Panc1 (cell line): ENCODE measurements around the gene TMEM134. TPM values are rescaled to one million over a fixed set of nuclear protein-coding genes. Genes with fewer than 3 reads are reported as not detected.
A peak's percentile ranks its signal among the peaks of the same experiment; 100 is the strongest.

Source experiments
- ATAC-seq: fragments of 200-7000 bp; cut with Tn5 transposase; 2 replicates; pipeline ENCODE4 v1.9.1; 2020; ENCODE audit warnings: mild to moderate bottlenecking, moderate library complexity
- BruUV-seq: library from RNA; stranded (reverse); fragments of 400-500 nt; replicated peaks from 2 replicates; lab custom pipeline; 2021; lab: Mats Ljungman, UMichigan
- CTCF ChIA-PET: fragments of 300-600 bp; sonication (Branson Sonifier 250); formaldehyde crosslinking; loops from one replicate; lab custom pipeline; 2022; ENCODE audit warnings: antibody characterized with exemption; lab: Charles Lee
- POLR2A ChIA-PET: fragments of 300-600 bp; sonication (Branson Sonifier 250); formaldehyde crosslinking; loops from one replicate; lab custom pipeline; 2022; ENCODE audit warnings: antibody characterized with exemption; lab: Charles Lee
- DNase-seq: peaks from one replicate; pipeline ENCODE4 v3.0.0-alpha.2; 2010; ENCODE audit warnings: low read depth, low spot score
- H3K27ac ChIP-seq: 2 replicates; pipeline ENCODE4 v1.5.1; 2011; ENCODE audit warnings: mild to moderate bottlenecking, low read length, inconsistent platforms
- H3K27me3 ChIP-seq: fragments of 200-500 bp; sonication (Bioruptor generic); 2 replicates; pipeline ENCODE4 v1.6.0; 2014; ENCODE audit warnings: low read length, inconsistent platforms; ENCODE audit not compliant: control insufficient read depth, insufficient read depth
- H3K36me3 ChIP-seq: fragments of 200-500 bp; sonication (Bioruptor generic); 2 replicates; pipeline ENCODE4 v1.5.1; 2014; ENCODE audit warnings: inconsistent platforms, mild to moderate bottlenecking, low read length, moderate library complexity; ENCODE audit not compliant: control insufficient read depth, insufficient read depth
- H3K4me1 ChIP-seq: 2 replicates; pipeline ENCODE4 v1.5.1; 2011; ENCODE audit warnings: inconsistent platforms, mild to moderate bottlenecking, low read length, moderate library complexity; ENCODE audit not compliant: control insufficient read depth, insufficient read depth
- H3K4me3 ChIP-seq, 2 experiments: 2 replicates each; pipeline ENCODE4 v1.5.1; 2011 to 2012; ENCODE audit warnings: low read depth in 2 of 2, low read length in 2 of 2, mild to moderate bottlenecking in 2 of 2, inconsistent platforms in 1 of 2, moderate library complexity in 1 of 2
- H3K9me3 ChIP-seq: fragments of 200-500 bp; sonication (Bioruptor generic); 2 replicates; pipeline ENCODE4 v1.5.1; 2014; ENCODE audit warnings: low read depth, mild to moderate bottlenecking, inconsistent platforms, low read length, moderate library complexity; ENCODE audit not compliant: control insufficient read depth, insufficient read depth
- POLR2AphosphoS5 ChIP-seq: IDR thresholded peaks from 2 replicates; pipeline ENCODE4 v1.6.1; 2012; ENCODE audit warnings: mild to moderate bottlenecking, low read depth, low read length, moderate library complexity
- SIN3A ChIP-seq: IDR thresholded peaks from 2 replicates; pipeline ENCODE4 v1.6.1; 2012; ENCODE audit warnings: low read depth, mild to moderate bottlenecking, low read length, moderate library complexity, borderline replicate concordance; ENCODE audit not compliant: insufficient read depth
- TCF7L2 ChIP-seq: IDR thresholded peaks from 2 replicates; pipeline ENCODE4 v1.6.1; 2011; ENCODE audit warnings: mild to moderate bottlenecking, low read depth, low read length, inconsistent platforms
- in situ Hi-C: cut with HindIII; loops from 2 replicates; pipeline ENCODE4 v1.10.0; 2016; ENCODE audit warnings: low sequenced_read_pairs, low pct_unique_long_range_greater_than_20kb
- intact Hi-C: fragments of 100-400 bp; cut with micrococcal nuclease; formaldehyde crosslinking; loops from one replicate; pipeline ENCODE4 v1.10.0; 2022; ENCODE audit not compliant: unreplicated experiment
- total RNA-seq: library from RNA; stranded (reverse); gene quantifications from one replicate; pipeline ENCODE4 v1.2.1, GENCODE V29; 2021; ENCODE audit not compliant: unreplicated experiment
- TF ChIP-seq, protein P1 (sequence below), 2 experiments: IDR thresholded peaks; 2 replicates each; pipeline ENCODE4 v1.6.1; 2011 to 2012; ENCODE audit warnings: low read depth in 2 of 2, control low read depth in 1 of 2, low read length in 1 of 2, mild to moderate bottlenecking in 1 of 2, moderate library complexity in 1 of 2; ENCODE audit not compliant: insufficient read depth in 1 of 2
- TF ChIP-seq, protein P2 (sequence below): fragments of 450-650 bp; IDR thresholded peaks from 2 replicates; pipeline ENCODE4 v1.5.1; 2017; ENCODE audit warnings: mild to moderate bottlenecking

TMEM134 gene
- total RNA-seq, 1 experiment from 2014 or later: 65.0 TPM

DNA sequence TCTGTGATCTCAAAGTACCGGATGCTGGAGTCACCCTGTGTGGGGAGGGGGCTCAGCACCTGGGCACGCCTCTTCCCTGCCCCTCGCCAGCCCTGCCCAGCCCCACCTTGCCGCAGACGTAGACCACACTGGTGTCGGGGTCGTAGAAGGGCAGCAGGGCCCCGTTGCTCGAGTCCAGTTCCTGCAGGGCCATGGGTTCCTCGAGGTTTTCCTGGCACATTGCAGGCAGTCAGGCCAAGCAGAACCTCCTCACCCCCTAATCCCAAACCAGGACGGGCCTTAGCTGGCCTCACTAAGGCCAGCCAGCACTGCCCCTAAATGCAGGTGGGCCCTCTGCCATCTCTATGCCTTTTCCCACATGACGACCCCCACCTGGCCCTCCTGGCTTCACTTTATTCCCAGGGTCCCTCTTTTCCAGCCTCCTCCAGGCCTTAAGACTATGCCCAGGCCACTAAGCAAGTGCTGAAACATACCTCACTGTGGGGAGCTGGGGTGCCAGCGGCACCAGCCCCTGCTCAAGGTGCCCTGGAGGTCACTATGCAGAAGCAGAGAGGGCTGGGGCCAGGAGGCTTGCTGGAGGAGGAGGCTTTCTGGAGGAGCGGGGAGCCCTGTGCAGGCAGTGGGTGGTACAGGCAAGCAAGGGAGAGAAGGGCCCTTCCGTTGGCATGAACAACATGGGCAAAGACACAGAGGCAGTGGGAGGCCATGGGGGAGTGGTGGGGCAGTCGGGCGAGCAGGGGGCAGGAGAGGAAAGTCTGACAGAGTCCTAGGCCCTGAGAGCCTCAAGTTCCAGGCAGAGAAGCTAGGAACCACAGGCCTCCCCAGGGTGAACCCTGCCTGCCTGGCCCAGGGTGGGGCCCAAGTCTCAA, 28.6 kb downstream of the TMEM134 start:
- Histone ChIP-seq H3K36me3 (peaks cover 2% of the 10 kb centered on the region; the same call in 1 of the 2 replicates), H3K9me3 (no peaks in the 10 kb centered on the region), H3K4me3 (no peak overlapping the region), H3K27me3 (no peaks in the 10 kb centered on the region), H3K4me1 (peaks cover 64% of the 10 kb centered on the region), H3K27ac (peak overlapping the region; percentile 45; the same call in 1 of the 2 replicates)
- DNase-seq (no peak), ATAC-seq (no peak)
- intact Hi-C loops: no loop called here
- TSS peak; percentile 65 for BruUV-seq
- in situ Hi-C loops: no loop called here
- POLR2A ChIA-PET: no interaction called here
- TF ChIP-seq, protein P1, sequence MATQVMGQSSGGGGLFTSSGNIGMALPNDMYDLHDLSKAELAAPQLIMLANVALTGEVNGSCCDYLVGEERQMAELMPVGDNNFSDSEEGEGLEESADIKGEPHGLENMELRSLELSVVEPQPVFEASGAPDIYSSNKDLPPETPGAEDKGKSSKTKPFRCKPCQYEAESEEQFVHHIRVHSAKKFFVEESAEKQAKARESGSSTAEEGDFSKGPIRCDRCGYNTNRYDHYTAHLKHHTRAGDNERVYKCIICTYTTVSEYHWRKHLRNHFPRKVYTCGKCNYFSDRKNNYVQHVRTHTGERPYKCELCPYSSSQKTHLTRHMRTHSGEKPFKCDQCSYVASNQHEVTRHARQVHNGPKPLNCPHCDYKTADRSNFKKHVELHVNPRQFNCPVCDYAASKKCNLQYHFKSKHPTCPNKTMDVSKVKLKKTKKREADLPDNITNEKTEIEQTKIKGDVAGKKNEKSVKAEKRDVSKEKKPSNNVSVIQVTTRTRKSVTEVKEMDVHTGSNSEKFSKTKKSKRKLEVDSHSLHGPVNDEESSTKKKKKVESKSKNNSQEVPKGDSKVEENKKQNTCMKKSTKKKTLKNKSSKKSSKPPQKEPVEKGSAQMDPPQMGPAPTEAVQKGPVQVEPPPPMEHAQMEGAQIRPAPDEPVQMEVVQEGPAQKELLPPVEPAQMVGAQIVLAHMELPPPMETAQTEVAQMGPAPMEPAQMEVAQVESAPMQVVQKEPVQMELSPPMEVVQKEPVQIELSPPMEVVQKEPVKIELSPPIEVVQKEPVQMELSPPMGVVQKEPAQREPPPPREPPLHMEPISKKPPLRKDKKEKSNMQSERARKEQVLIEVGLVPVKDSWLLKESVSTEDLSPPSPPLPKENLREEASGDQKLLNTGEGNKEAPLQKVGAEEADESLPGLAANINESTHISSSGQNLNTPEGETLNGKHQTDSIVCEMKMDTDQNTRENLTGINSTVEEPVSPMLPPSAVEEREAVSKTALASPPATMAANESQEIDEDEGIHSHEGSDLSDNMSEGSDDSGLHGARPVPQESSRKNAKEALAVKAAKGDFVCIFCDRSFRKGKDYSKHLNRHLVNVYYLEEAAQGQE (IDR thresholded peaks at IDR 0.05; ENCODE audit: insufficient read depth in 1 of 2, low read depth in 2 of 2, low read length in 1 of 2): no peak
- TF ChIP-seq POLR2AphosphoS5 (no peak), SIN3A (no peak), TCF7L2 (no peak)
- TF ChIP-seq, protein P2, sequence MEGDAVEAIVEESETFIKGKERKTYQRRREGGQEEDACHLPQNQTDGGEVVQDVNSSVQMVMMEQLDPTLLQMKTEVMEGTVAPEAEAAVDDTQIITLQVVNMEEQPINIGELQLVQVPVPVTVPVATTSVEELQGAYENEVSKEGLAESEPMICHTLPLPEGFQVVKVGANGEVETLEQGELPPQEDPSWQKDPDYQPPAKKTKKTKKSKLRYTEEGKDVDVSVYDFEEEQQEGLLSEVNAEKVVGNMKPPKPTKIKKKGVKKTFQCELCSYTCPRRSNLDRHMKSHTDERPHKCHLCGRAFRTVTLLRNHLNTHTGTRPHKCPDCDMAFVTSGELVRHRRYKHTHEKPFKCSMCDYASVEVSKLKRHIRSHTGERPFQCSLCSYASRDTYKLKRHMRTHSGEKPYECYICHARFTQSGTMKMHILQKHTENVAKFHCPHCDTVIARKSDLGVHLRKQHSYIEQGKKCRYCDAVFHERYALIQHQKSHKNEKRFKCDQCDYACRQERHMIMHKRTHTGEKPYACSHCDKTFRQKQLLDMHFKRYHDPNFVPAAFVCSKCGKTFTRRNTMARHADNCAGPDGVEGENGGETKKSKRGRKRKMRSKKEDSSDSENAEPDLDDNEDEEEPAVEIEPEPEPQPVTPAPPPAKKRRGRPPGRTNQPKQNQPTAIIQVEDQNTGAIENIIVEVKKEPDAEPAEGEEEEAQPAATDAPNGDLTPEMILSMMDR: no peak
- CTCF ChIA-PET: no interaction called here

DNA sequence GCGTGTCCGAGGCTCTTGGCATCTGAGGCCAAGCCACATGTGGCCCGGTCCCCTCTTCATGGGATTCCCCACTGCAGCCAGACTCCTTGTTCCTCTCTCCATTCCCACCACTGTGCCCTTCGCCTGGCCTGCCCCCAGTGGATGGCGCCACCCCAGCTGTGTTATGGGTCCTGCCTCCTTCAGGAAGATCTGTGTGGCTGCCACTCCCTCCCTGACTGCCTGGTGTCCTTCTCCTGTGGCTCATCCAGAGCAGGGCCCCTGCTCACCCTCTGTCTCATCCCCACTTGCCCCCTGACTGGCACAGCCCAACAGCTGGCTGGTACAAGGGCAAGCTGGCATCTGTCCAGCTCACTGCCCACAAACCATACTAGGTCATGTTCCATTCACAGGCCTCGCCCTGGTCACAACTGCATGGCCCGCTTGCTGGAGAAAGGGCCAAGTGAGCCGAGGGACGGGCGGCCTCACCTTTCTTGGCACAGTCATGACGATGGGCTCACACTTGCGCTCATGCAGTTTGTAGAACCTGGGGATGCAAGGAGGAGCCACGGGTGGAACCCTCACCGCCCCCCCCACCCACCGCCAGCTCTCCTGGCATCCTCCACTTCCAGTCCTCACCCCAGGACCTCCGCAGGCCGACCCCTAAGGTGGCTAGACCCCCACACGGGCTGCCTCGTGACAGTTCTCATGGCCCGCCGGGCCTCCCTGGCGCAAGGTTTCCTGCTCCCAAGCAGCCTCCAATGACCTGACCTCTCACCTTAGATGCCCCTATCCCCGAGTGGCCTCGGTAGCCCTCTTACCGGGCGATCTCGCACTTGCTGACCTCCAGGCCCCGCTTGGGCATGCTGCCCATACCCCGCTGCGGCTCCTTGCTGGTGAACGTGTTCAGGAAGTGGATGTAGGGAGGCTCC, 29.5 kb downstream of the TMEM134 start:
- POLR2A ChIA-PET: interaction anchor here (0.6 kb wide), 1 partner anchor 64 kb away, joined by 3 read pairs; no protein-coding TSS in a partner anchor
- Histone ChIP-seq H3K4me1 (peaks cover 70% of the 10 kb centered on the region), H3K27me3 (no peaks in the 10 kb centered on the region), H3K9me3 (no peaks in the 10 kb centered on the region), H3K27ac (peak overlapping the region; percentile 79; the same call in 1 of the 2 replicates), H3K4me3 (no peak overlapping the region), H3K36me3 (peaks cover 2% of the 10 kb centered on the region; the same call in 1 of the 2 replicates)
- no TSS peak for BruUV-seq
- in situ Hi-C loops (no loop called here), intact Hi-C loops (no loop called here)
- ATAC-seq (peak; percentile 43), DNase-seq (no peak)
- CTCF ChIA-PET: interaction anchor here (0.6 to 0.9 kb wide), 3 partner anchors 12 to 26 kb away, joined by 3 read pairs; no protein-coding TSS in a partner anchor
- TF ChIP-seq, protein P2: no peak; the same call in 1 of the 2 replicates
- TF ChIP-seq, protein P1 (IDR thresholded peaks at IDR 0.05; ENCODE audit: insufficient read depth in 1 of 2, low read depth in 2 of 2, low read length in 1 of 2): peak in 1 of 2 experiments; percentile 34; a peak in 1 of 4 replicates
